DOHH2 (cell line): ENCODE measurements around the gene ABRAXAS1.

ENCODE experiments used
- EZH2phosphoT487 ChIP-seq: fragments of 200-600 bp; sonication (generic); IDR thresholded peaks from 2 replicates; pipeline ENCODE4 v1.6.1; 2017; ENCODE audit warnings: borderline replicate concordance, mild to moderate bottlenecking, antibody characterized with exemption, low read length, moderate library complexity, mixed read lengths
- TF ChIP-seq, protein P1 (sequence below): fragments of 200-600 bp; sonication (generic); IDR thresholded peaks from one replicate; pipeline ENCODE4 v1.5.1; 2014; ENCODE audit warnings: antibody characterized with exemption, mild to moderate bottlenecking, low read depth, low read length; ENCODE audit not compliant: poor library complexity, severe bottlenecking

DNA sequence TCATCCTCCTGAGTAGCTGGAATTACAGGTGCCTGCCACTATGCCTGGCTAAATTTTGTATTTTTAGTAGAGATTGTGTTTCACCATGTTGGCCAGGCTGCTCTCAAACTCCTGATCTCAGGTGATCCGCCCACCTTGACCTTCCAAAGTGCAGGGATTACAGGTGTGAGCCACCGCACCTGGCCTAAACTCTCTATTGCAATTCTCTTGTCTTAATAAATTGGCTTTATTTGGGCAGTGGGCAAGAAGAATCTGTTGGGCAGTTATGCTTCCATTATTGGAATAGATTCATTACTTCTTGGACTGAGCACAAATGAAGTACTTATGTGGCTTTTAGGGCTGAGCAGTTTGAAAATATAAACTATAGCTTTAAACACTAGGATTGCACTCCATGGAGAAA is 42.8 kb upstream of the ABRAXAS1 start:
- TF ChIP-seq, protein P1, sequence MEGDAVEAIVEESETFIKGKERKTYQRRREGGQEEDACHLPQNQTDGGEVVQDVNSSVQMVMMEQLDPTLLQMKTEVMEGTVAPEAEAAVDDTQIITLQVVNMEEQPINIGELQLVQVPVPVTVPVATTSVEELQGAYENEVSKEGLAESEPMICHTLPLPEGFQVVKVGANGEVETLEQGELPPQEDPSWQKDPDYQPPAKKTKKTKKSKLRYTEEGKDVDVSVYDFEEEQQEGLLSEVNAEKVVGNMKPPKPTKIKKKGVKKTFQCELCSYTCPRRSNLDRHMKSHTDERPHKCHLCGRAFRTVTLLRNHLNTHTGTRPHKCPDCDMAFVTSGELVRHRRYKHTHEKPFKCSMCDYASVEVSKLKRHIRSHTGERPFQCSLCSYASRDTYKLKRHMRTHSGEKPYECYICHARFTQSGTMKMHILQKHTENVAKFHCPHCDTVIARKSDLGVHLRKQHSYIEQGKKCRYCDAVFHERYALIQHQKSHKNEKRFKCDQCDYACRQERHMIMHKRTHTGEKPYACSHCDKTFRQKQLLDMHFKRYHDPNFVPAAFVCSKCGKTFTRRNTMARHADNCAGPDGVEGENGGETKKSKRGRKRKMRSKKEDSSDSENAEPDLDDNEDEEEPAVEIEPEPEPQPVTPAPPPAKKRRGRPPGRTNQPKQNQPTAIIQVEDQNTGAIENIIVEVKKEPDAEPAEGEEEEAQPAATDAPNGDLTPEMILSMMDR = no peak
- no peak for TF ChIP-seq EZH2phosphoT487
